Thyroid gland (tissue), 4 donors: ENCODE data around the gene MYLK.

Experiments
- CTCF ChIP-seq, 6 experiments: fragments of 200-600 bp in 3 of 6; fragments of 450-650 bp in 3 of 6; sonication (generic) in 3 of 6; IDR thresholded peaks; one replicate each; pipeline ENCODE4 v1.5.1; 2016 to 2019; ENCODE audit warnings: antibody characterized with exemption in 6 of 6, mild to moderate bottlenecking in 2 of 6, inconsistent platforms in 1 of 6, moderate library complexity in 1 of 6
- POLR2A ChIP-seq, 2 donors: fragments of 450-650 bp; IDR thresholded peaks; one replicate each; pipeline ENCODE4 v1.6.1; 2017; ENCODE audit warnings: antibody characterized with exemption in 2 of 2, mild to moderate bottlenecking in 2 of 2, moderate library complexity in 1 of 2

GRCh38 chr3:123722021-123722420 lies 162.1 kb downstream of the MYLK start:
- TF ChIP-seq CTCF (IDR thresholded peaks at IDR 0.05) (no peak), POLR2A (IDR thresholded peaks at IDR 0.05) (no peak)
